Heart right ventricle (tissue), 16 donors: ENCODE results near the gene TRMT1. TPM values are rescaled to one million over a fixed set of nuclear protein-coding genes. Genes with fewer than 3 reads are reported as not detected.

ENCODE experiments used
- ATAC-seq, 8 donors: fragments of 200-7000 bp; cut with Tn5 transposase; one replicate each; pipeline ENCODE4 v1.9.1; 2020; ENCODE audit warnings: mild to moderate bottlenecking in 8 of 8, moderate library complexity in 8 of 8, moderate number of reproducible peaks in 1 of 8
- DNase-seq, 2 donors: peaks; one replicate each; pipeline ENCODE4 v3.0.0-alpha.2; 2020
- H3K27ac ChIP-seq, 10 donors: fragments of 200-600 bp; sonication (generic) in 2 of 10; one replicate each; pipeline versions ENCODE4 v1.5.0 to v1.8.0; 2020 to 2022; ENCODE audit warnings: mild to moderate bottlenecking in 3 of 10
- H3K27me3 ChIP-seq, 7 donors: fragments of 200-600 bp; one replicate each; pipeline ENCODE4 v1.8.0; 2021 to 2022; ENCODE audit warnings: mild to moderate bottlenecking in 2 of 7
- H3K36me3 ChIP-seq, 9 donors: fragments of 200-600 bp; sonication (generic) in 1 of 9; one replicate each; pipeline versions ENCODE4 v1.5.0 to v1.8.0; 2020 to 2022; ENCODE audit warnings: mild to moderate bottlenecking in 2 of 9
- H3K4me1 ChIP-seq, 9 donors: fragments of 200-600 bp; sonication (generic) in 1 of 9; one replicate each; pipeline versions ENCODE4 v1.5.0 to v1.8.0; 2020 to 2022; ENCODE audit warnings: mild to moderate bottlenecking in 4 of 9
- H3K4me3 ChIP-seq, 10 donors: fragments of 200-600 bp; sonication (generic) in 2 of 10; one replicate each; pipeline versions ENCODE4 v1.5.0 to v1.8.0; 2020 to 2022; ENCODE audit warnings: mild to moderate bottlenecking in 7 of 10, moderate library complexity in 2 of 10
- H3K9me3 ChIP-seq, 11 donors: fragments of 200-600 bp in 10 of 11; sonication (generic) in 2 of 11; one replicate each; pipeline versions ENCODE4 v1.5.0 to v1.8.0; 2013 to 2022; ENCODE audit warnings: mild to moderate bottlenecking in 2 of 11, control low read depth in 1 of 11, moderate library complexity in 1 of 11
- CTCF ChIP-seq, 9 donors: fragments of 200-600 bp; sonication (generic) in 2 of 9; IDR thresholded peaks; one replicate each; pipeline versions ENCODE4 v1.5.0 to v1.8.0; 2021 to 2022; ENCODE audit warnings: antibody characterized with exemption in 9 of 9, mild to moderate bottlenecking in 5 of 9, moderate library complexity in 1 of 9
- WGBS, 2 donors: extraction: QIAGEN DNeasy Blood & Tissue Kit; methylation state at CpG; one replicate each; pipeline ENCODE4 v1.1.7; 2013; ENCODE audit warnings: inconsistent platforms in 1 of 2; 5-methylcytosine and 5-hydroxymethylcytosine counted together
- intact Hi-C, 10 donors: fragments of 100-400 bp; cut with DNase I; formaldehyde crosslinking; loops; one replicate each; pipeline versions ENCODE4 v1.11.1 to v1.14.2; 2022
- polyA plus RNA-seq, 2 donors: library from polyadenylated mRNA; stranded (reverse); fragments of 200-250 nt; gene quantifications; one replicate each; pipeline ENCODE4 v1.2.3, GENCODE V29; 2013
- total RNA-seq, 10 donors: library from RNA; stranded (reverse); fragmentation: NEBNext Ultra II Directional in 3 of 10; extraction: Animal tissue kit (Norgen Biotek cat#: 25700) in 3 of 10; gene quantifications; one replicate each; pipeline versions ENCODE4 v1.2.1 to v1.2.4, GENCODE V29; 2021 to 2023
- donor health status: Arrhythmogenic right ventricular cardiomyopathy.
- donor health status: ischemic (EF 13 %, LVEDD 7.1; RV severe dilation, severe dysfunction).
- donor health status: healthy with polysubstance abuse.
- donor health status: DM: no; HTN: yes; CAD: no.
- donor health status: DM: no; HTN: no; CAD: no.
- donor health status: ischemic (EF 25% LVEDD 6.9; RV normal size, moderate dysfunction).
- donor health status: ischemic (EF 25% LVEDD 5.7; RV mildly dilated, moderate dysfunction).
- donor health status: healthy.
- donor health status: DM: yes; HTN: yes; CAD: no.
- donor health status: Ischemic cardiomyopathy.
- donor health status: ischemic (EF 35%, LVEDD 5.7; RV mildly dilated, moderate dysfunction).
- donor health status: nonischemic (EF 11% LVEDD 7.7; RV severe dilation, severe dysfunction).
- donor health status: DM: yes; HTN: yes; CAD: no.
- donor health status: PGD.
- donor health status: ischemic (EF 29% LVEDD 5.4; RV normal size, mild dysfunction).
- donor health status: nonischemic (EF 23%, LVEDD 6.1; RV moderate dilation, normal function).

The TRMT1 gene
- total and polyA plus RNA-seq, 12 donors, result 10.5 to 54.0 (median 14.8) TPM

- H3K9me3 ChIP-seq, result no peaks in the 10 kb centered on the region
- peaks cover 36 to 74% (median 48%) of the 10 kb centered on the region in 9 donors for H3K4me1 ChIP-seq
- DNase-seq (peak in 1 of 2 donors; percentile 71), ATAC-seq (peak; percentile 27 to 75 (median 57))
- peaks cover 0 to 80% (median 15%) of the 10 kb centered on the region in 9 donors for H3K36me3 ChIP-seq
- WGBS, 2 donors, result 33 to 45% methylated on average over 16 of the region's 16 CpGs
- TF ChIP-seq CTCF (IDR thresholded peaks at IDR 0.05), result peak in 1 of 9 donors; percentile 22
- peak overlapping the region; percentile 53 to 87 (median 76) for H3K27ac ChIP-seq
- H3K4me3 ChIP-seq, result peak overlapping the region in 1 of 10 donors; percentile 7
- H3K27me3 ChIP-seq, result no peaks in the 10 kb centered on the region
- intact Hi-C loops, result loop anchor here in 4 of 10 donors (5.0 kb wide), 4 partner anchors 82 to 97 kb away; partner anchors contain the start of gene NFIX (in 1 of the 4)
These were observed 37.0 kb downstream of the TRMT1 start for GRCh38 chr19:13079542-13079986.

- H3K27ac ChIP-seq, result peak overlapping the region; percentile 53 to 87 (median 76)
- WGBS, 2 donors, result 49 to 53% methylated on average over 12 of the region's 12 CpGs
- H3K4me3 ChIP-seq, result peak overlapping the region in 1 of 10 donors; percentile 7
- peak in 6 of 8 donors; percentile 28 to 78 (median 51) for ATAC-seq
- DNase-seq, result peak in 1 of 2 donors; percentile 52
- H3K27me3 ChIP-seq, result no peaks in the 10 kb centered on the region
- H3K9me3 ChIP-seq, result no peaks in the 10 kb centered on the region
- peaks cover 0 to 81% (median 13%) of the 10 kb centered on the region in 9 donors for H3K36me3 ChIP-seq
- TF ChIP-seq CTCF (IDR thresholded peaks at IDR 0.05), result no peak
- peaks cover 36 to 78% (median 48%) of the 10 kb centered on the region in 9 donors for H3K4me1 ChIP-seq
- intact Hi-C loops, result loop anchor here in 4 of 10 donors (5.0 kb wide), 4 partner anchors 82 to 97 kb away; partner anchors contain the start of gene NFIX (in 1 of the 4)
These were observed 37.5 kb downstream of the TRMT1 start for GRCh38 chr19:13078897-13079541.

GRCh38 chr19:13078381-13078780 is 38.2 kb downstream of the TRMT1 start:
- Histone ChIP-seq H3K4me3 (no peak overlapping the region), H3K36me3 (peaks cover 0 to 81% (median 14%) of the 10 kb centered on the region in 9 donors), H3K9me3 (no peaks in the 10 kb centered on the region), H3K27me3 (no peaks in the 10 kb centered on the region), H3K27ac (peak overlapping the region; percentile 53 to 87 (median 76)), H3K4me1 (peaks cover 36 to 81% (median 48%) of the 10 kb centered on the region in 9 donors)
- no peak for TF ChIP-seq CTCF (IDR thresholded peaks at IDR 0.05)
- 78 to 91% methylated on average over 8 to 10 of the region's 10 CpGs for WGBS, 2 donors
- ATAC-seq (peak in 1 of 8 donors; percentile 5), DNase-seq (no peak)
- intact Hi-C loops, result loop anchor here in 4 of 10 donors (5.0 kb wide), 4 partner anchors 81 to 96 kb away; partner anchors contain the start of gene NFIX (in 1 of the 4)

GRCh38 chr19:13077240-13077639 is 39.3 kb downstream of the TRMT1 start:
- ATAC-seq (peak in 1 of 8 donors; percentile 15), DNase-seq (no peak)
- no peak for TF ChIP-seq CTCF (IDR thresholded peaks at IDR 0.05)
- Histone ChIP-seq H3K36me3 (peaks cover 0 to 77% (median 16%) of the 10 kb centered on the region in 9 donors), H3K4me3 (no peak overlapping the region), H3K27me3 (no peaks in the 10 kb centered on the region), H3K27ac (peak overlapping the region in 8 of 10 donors; percentile 30 to 87 (median 76)), H3K9me3 (no peaks in the 10 kb centered on the region), H3K4me1 (peaks cover 30 to 81% (median 44%) of the 10 kb centered on the region in 9 donors)
- 58 to 69% methylated on average over 11 of the region's 11 CpGs for WGBS, 2 donors
- intact Hi-C loops, result loop anchor here in 4 of 10 donors (5.0 kb wide), 4 partner anchors 80 to 95 kb away; partner anchors contain the start of gene NFIX (in 1 of the 4)
